GM18858 (cell line): ENCODE measurements around the gene CD300LF.

Experiments used
- ATAC-seq: cut with Tn5 transposase; IDR thresholded peaks from one replicate; pipeline ENCODE4 v1.9.1; 2021; ENCODE audit not compliant: unreplicated experiment

CD300LF gene

DNA sequence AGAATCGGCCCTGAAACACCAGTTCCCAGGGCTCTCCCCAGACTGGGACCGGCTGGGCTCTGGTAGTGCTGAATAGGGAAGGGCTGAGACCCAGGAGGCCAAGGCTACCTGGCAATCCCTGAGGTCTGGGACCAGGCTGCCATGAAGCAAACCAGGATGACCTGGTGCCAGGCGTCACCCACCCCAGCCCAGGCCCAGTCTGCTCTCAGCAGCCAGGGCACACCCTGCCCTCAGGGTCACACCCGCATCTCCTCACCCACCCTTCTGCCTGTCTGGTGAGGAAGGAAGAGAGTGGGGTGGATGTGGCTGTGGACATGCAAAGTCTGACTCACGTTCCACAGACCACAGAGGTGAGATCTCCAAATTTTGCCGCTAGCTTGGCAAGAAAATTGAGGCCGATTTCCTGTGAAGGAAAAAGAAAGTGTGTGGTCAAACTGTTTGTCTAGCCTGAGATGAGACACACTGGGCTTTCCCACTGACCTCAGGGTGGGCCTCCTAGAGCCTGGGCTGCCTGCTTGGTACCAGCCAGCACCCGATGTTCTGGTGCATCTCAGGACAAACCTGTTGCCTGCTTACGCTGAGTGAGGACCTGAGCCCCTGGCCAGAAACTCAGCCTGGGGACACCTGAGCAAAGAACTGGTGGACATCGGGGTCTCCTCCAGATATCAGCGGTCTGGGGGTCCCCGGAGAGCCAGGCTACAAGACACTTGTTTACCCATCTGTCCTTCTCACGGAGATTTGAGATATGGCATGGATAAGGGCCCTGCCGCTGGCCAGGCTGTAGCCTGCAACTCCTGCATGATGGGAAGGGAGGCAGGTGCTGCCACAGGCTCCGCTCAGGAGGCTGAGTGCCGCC, 18.0 kb upstream of the CD300LF start:
- ATAC-seq = no peak

- ATAC-seq = no peak
Measured at GRCh38 chr17:74729866-74730265, 17.1 kb upstream of the CD300LF start.

DNA sequence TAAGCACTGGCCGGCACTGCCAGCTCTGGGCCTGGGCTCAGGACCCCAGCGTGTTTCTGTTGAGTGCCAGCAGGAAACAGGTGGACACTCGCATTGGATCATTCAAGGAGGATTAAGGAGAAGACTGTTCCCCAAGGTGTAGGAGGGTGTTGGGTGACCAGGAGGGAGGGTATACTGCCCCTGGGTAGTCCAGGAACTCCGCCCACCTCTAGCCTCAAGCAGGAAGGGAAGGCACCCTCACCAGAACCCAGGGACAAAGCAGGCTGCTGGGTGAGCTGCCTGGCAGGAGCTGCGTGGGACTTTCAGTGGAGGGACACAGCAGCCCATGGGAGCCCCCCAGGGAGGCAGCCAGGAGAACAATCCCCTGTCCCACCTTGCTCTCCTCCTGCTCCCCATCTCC, 16.6 kb upstream of the CD300LF start:
- ATAC-seq = no peak

- ATAC-seq = no peak
Measured at GRCh38 chr17:74728702-74729075, 16.0 kb upstream of the CD300LF start.

- no peak for ATAC-seq
Measured at GRCh38 chr17:74728033-74728701, 15.4 kb upstream of the CD300LF start.

GRCh38 chr17:74725111-74725510, 12.4 kb upstream of the CD300LF start:
- ATAC-seq = no peak

DNA sequence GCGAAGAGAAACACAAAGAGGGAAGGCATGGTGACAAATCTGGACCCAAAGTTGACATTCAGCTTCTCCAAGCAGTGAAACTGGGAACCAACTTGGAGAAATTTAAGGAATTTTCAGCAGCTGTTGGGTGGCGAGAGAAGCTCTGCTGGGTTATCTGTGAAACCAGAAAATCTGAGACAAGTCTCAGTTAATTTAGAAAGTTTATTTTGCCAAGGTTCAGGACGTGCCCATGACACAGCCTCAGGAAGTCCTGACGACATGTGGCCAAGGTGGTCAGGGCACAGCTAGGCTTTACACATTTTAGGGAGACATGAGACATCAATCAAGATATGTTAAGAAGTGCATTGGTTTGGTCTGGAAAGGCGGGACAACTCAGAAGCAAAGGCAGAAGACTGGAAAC, 11.2 kb upstream of the CD300LF start:
- ATAC-seq = no peak

GRCh38 chr17:74722782-74723181, 10.1 kb upstream of the CD300LF start:
- ATAC-seq = no peak

DNA sequence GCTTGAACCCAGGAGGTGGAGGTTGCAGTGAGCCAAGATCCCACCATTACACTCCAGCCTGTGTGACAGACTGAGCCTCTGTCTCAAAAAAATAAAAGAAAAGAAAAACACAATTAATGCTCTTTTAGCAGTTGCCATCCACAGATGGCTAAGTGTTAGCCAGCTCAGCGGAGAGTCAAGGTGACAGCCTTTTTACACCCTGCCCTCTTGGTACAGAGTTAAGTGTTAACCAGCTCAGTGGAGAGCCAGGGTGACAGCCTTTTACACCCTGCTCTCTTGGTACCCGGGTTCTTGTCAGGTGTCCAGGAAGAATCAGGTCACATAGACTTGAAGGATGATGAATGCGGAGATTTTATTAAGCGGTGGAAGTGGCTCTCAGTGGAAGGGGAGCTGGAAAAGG, 7.8 kb upstream of the CD300LF start:
- no peak for ATAC-seq

- ATAC-seq = no peak
Measured at GRCh38 chr17:74715144-74715543, 2.4 kb upstream of the CD300LF start.

DNA sequence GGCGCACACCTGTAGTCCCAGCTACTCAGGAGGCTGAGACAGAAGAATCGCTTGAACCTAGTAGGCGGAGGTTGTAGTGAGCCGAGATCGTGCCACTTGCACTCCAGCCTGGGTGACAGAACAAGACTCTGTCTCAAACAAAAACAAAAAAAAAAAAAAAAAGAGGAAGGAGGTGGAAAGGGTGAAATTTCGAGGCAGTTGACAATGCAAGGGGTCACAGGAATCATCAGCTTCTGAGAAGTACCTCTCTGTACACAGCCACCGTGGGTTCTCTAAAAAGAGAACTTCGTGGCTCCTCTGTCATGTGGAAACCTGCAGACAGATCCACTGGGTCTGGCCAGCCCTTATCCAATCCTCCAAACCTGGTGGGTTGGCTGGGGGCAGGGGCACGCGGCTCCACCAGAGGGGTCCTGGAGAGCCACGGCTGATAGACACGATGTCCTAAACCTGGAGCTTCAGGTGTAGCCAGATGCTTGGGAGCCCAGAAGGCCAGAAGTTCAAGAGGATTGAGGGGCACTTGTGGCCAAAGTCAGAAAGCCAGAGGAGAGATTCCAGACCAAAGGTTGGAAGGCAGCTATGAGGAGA, 540 bp upstream of the CD300LF start:
- ATAC-seq = no peak

GRCh38 chr17:74712301-74712700, 422 bp downstream of the CD300LF start:
- ATAC-seq = no peak

GRCh38 chr17:74711058-74711824, 1.5 kb downstream of the CD300LF start:
- no peak for ATAC-seq

- no peak for ATAC-seq
Measured at GRCh38 chr17:74704544-74704943, 8.2 kb downstream of the CD300LF start.

DNA sequence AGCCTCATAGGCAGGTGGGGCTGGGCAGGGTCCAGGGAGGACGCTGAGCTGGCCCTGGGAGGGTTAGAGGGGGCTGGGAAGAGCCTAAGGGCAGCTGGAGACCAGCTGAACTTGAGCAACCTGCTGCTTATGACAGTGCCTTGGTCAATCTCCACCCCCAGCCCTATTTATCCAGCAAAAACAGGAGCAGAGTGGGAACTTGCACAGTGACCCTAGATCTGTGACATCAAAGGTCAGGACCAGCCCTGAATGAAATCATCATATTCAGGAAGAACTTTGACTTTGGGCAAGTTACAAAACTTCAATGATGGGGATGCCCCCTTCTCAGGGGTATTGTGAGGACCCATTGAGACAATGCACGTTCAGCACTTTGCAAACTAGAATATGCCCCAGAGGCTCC, 9.4 kb downstream of the CD300LF start:
- ATAC-seq = no peak

- ATAC-seq = no peak
Measured at GRCh38 chr17:74702116-74702871, 10.4 kb downstream of the CD300LF start.

DNA sequence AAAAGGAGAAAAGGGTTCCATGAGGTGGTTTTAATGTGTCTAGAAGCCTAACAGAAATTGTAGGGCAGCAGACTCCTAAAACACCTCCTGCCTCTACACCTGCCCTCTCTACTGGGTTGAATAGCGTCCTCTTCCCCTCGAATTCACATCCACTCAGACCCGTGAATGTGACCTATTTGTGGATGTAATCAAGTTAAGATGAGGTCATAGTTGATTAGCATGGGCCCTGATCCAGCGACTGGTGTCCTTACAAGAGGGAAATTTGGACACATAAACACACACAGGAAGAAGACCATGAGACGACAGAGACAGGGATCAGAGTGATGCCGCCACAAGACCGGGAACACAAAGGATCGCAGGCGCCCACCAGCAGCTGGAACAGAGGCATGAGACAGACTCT, 13.5 kb downstream of the CD300LF start:
- no peak for ATAC-seq

DNA sequence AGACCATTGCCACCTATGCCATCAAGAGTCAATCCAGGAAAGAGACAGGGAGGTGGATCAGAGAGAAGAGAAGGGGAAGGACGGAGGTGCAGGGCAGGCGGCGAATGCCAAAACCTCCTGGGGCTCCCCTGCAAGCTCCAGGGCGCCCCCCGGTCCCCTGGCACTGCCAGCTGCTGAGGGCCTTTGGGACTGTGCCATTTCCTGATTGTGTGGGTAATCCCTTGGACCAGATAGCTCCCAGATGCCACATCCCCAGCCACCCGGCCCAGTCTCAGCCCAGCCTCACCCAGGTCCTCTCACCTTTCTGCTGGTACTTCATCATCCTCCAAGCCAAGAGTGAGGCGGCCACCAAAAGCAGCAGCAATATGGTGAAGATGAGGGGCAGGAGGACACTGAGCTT, 14.7 kb downstream of the CD300LF start:
- no peak for ATAC-seq

- ATAC-seq = no peak
Measured at GRCh38 chr17:74697515-74697914, 15.2 kb downstream of the CD300LF start.

- no peak for ATAC-seq
Measured at GRCh38 chr17:74695629-74696028, 17.1 kb downstream of the CD300LF start.

DNA sequence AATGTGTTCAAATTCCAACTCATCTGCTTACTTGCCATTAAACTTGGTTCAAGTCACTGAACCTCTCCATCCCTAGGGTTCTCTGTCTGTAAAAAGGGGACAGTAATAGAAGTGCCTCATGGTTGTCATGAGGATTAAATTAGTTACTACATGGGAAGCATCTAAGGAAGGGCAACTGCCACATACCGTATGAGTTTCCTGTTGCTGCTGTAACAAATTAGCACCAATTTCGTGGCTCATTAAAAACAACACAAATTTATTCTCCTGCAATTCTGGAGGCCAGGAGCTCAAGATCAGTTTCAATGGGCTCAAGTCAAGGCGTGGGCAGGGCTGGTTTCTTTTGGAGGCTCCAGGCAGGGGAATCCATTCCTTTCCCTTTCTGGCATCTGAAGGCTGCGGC, 18.6 kb downstream of the CD300LF start:
- no peak for ATAC-seq
